ENCODE data around the gene TRIP12. TPM values are rescaled to one million over a fixed set of nuclear protein-coding genes. Genes with fewer than 3 reads are reported as not detected.

The TRIP12 gene
- total and polyA plus RNA-seq, 2 of the 13 experiments (the other 11 are each of a cell fraction or from before 2014, with no cell fraction given) = 72.1 to 153 TPM

GRCh38 chr2:229714736-229715541 is 206.9 kb downstream of the TRIP12 start (continued):
- TF ChIP-seq, protein P1, sequence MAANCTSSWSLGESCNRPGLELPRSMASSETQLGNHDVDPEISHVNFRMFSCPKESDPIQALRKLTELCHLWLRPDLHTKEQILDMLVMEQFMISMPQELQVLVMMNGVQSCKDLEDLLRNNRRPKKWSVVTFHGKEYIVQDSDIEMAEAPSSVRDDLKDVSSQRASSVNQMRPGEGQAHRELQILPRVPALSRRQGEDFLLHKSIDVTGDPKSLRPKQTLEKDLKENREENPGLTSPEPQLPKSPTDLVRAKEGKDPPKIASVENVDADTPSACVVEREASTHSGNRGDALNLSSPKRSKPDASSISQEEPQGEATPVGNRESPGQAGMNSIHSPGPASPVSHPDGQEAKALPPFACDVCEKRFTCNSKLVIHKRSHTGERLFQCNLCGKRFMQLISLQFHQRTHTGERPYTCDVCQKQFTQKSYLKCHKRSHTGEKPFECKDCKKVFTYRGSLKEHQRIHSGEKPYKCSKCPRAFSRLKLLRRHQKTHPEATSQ (CRISPR knock-in tag; IDR thresholded peaks at IDR 0.05; ENCODE audit: borderline replicate concordance) = peak; percentile 12; the same call in 1 of the 2 replicates
- TF ChIP-seq, protein P2, sequence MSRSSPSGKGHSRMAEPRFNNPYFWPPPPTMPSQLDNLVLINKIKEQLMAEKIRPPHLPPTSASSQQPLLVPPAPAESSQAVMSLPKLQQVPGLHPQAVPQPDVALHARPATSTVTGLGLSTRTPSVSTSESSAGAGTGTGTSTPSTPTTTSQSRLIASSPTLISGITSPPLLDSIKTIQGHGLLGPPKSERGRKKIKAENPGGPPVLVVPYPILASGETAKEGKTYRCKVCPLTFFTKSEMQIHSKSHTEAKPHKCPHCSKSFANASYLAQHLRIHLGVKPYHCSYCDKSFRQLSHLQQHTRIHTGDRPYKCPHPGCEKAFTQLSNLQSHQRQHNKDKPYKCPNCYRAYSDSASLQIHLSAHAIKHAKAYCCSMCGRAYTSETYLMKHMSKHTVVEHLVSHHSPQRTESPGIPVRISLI (CRISPR knock-in tag; IDR thresholded peaks at IDR 0.05; ENCODE audit: borderline replicate concordance) = no peak
- peak; percentile 55; the same call in 1 of the 2 replicates for TF ChIP-seq CCDC6 (CRISPR knock-in tag; IDR thresholded peaks at IDR 0.05)
- TF ChIP-seq, protein P3, sequence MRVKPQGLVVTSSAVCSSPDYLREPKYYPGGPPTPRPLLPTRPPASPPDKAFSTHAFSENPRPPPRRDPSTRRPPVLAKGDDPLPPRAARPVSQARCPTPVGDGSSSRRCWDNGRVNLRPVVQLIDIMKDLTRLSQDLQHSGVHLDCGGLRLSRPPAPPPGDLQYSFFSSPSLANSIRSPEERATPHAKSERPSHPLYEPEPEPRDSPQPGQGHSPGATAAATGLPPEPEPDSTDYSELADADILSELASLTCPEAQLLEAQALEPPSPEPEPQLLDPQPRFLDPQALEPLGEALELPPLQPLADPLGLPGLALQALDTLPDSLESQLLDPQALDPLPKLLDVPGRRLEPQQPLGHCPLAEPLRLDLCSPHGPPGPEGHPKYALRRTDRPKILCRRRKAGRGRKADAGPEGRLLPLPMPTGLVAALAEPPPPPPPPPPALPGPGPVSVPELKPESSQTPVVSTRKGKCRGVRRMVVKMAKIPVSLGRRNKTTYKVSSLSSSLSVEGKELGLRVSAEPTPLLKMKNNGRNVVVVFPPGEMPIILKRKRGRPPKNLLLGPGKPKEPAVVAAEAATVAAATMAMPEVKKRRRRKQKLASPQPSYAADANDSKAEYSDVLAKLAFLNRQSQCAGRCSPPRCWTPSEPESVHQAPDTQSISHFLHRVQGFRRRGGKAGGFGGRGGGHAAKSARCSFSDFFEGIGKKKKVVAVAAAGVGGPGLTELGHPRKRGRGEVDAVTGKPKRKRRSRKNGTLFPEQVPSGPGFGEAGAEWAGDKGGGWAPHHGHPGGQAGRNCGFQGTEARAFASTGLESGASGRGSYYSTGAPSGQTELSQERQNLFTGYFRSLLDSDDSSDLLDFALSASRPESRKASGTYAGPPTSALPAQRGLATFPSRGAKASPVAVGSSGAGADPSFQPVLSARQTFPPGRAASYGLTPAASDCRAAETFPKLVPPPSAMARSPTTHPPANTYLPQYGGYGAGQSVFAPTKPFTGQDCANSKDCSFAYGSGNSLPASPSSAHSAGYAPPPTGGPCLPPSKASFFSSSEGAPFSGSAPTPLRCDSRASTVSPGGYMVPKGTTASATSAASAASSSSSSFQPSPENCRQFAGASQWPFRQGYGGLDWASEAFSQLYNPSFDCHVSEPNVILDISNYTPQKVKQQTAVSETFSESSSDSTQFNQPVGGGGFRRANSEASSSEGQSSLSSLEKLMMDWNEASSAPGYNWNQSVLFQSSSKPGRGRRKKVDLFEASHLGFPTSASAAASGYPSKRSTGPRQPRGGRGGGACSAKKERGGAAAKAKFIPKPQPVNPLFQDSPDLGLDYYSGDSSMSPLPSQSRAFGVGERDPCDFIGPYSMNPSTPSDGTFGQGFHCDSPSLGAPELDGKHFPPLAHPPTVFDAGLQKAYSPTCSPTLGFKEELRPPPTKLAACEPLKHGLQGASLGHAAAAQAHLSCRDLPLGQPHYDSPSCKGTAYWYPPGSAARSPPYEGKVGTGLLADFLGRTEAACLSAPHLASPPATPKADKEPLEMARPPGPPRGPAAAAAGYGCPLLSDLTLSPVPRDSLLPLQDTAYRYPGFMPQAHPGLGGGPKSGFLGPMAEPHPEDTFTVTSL (CRISPR knock-in tag; IDR thresholded peaks at IDR 0.05; ENCODE audit: borderline replicate concordance) = no peak
- TF ChIP-seq, protein P4, sequence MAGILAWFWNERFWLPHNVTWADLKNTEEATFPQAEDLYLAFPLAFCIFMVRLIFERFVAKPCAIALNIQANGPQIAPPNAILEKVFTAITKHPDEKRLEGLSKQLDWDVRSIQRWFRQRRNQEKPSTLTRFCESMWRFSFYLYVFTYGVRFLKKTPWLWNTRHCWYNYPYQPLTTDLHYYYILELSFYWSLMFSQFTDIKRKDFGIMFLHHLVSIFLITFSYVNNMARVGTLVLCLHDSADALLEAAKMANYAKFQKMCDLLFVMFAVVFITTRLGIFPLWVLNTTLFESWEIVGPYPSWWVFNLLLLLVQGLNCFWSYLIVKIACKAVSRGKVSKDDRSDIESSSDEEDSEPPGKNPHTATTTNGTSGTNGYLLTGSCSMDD (CRISPR knock-in tag; IDR thresholded peaks at IDR 0.05) = no peak
